ENCODE results near the gene RILPL2. TPM values are rescaled to one million over a fixed set of nuclear protein-coding genes. Genes with fewer than 3 reads are reported as not detected.

Gene RILPL2
- total and polyA plus RNA-seq, 3 experiments from 2014 or later, result 8.4 to 27.6 (median 26.9) TPM

- Histone ChIP-seq H3K9me3 (ENCODE audit: low read length) (no peaks in the 10 kb centered on the region), H3K36me3 (ENCODE audit: insufficient read depth, low read length) (no peaks in the 10 kb centered on the region), H3K4me3 (ENCODE audit: low read length) (no peak overlapping the region), H3K27ac (ENCODE audit: low read depth, low read length) (no peak overlapping the region), H3K27me3 (ENCODE audit: insufficient read depth, low read length, poor library complexity, severe bottlenecking) (no peaks in the 10 kb centered on the region), H3K4me1 (ENCODE audit: insufficient read depth, low read length) (peaks cover 14% of the 10 kb centered on the region)
- no peaks in the 10 kb centered on the region for H3K9me3 Mint-ChIP-seq
- H3K4me1 Mint-ChIP-seq, result peaks cover 17 to 28% (median 22%) of the 10 kb centered on the region in 3 donors
- no peak for DNase-seq
- H3K4me3 Mint-ChIP-seq, result peak overlapping the region; percentile 23 to 68 (median 53)
- peak overlapping the region; percentile 32 to 85 (median 69) for H3K27ac Mint-ChIP-seq
- POLR2A ChIA-PET, result interaction anchor here (1.5 to 2.8 kb wide), 3 partner anchors 9 to 22 kb away, joined by 6 to 36 read pairs (median 15); partner anchors contain the start of genes RILPL2 and SNRNP35
- peaks cover 0 to 2% (median 0%) of the 10 kb centered on the region in 3 donors for H3K36me3 Mint-ChIP-seq
- H3K27me3 Mint-ChIP-seq, result no peaks in the 10 kb centered on the region
- CTCF ChIA-PET, result interaction anchor here (1.3 to 2.3 kb wide), 4 partner anchors 8 to 84 kb away, joined by 3 to 8 read pairs (median 8); partner anchors contain the start of genes RILPL2 and SNRNP35
These were observed 12.8 kb upstream of the RILPL2 start for GRCh38 chr12:123449249-123449733.

- POLR2A ChIA-PET, result interaction anchor here (0.6 to 0.9 kb wide), 2 partner anchors 13 to 18 kb away, joined by 3 read pairs; no protein-coding TSS in a partner anchor
- Histone ChIP-seq H3K4me1 (ENCODE audit: insufficient read depth, low read length) (peaks cover 14% of the 10 kb centered on the region), H3K4me3 (ENCODE audit: low read length) (no peak overlapping the region), H3K36me3 (ENCODE audit: insufficient read depth, low read length) (no peaks in the 10 kb centered on the region), H3K27me3 (ENCODE audit: insufficient read depth, low read length, poor library complexity, severe bottlenecking) (no peaks in the 10 kb centered on the region), H3K9me3 (ENCODE audit: low read length) (no peaks in the 10 kb centered on the region), H3K27ac (ENCODE audit: low read depth, low read length) (no peak overlapping the region)
- peak overlapping the region in 5 of 8 donors; percentile 67 to 78 (median 72) for H3K27ac Mint-ChIP-seq
- peaks cover 17 to 28% (median 22%) of the 10 kb centered on the region in 3 donors for H3K4me1 Mint-ChIP-seq
- H3K4me3 Mint-ChIP-seq, result peak overlapping the region in 2 of 7 donors; percentile 16 to 24
- CTCF ChIA-PET, result no interaction called here
- no peak for DNase-seq
- H3K9me3 Mint-ChIP-seq, result no peaks in the 10 kb centered on the region
- no peaks in the 10 kb centered on the region for H3K27me3 Mint-ChIP-seq
- H3K36me3 Mint-ChIP-seq, result peaks cover 0 to 2% (median 0%) of the 10 kb centered on the region in 3 donors
These were observed 9.8 kb upstream of the RILPL2 start for GRCh38 chr12:123446333-123446713.

GRCh38 chr12:123445388-123446332, 9.2 kb upstream of the RILPL2 start:
- ChIA-PET CTCF (no interaction called here), POLR2A (interaction anchor here (0.9 kb wide), 1 partner anchor 12 kb away, joined by 3 read pairs; no protein-coding TSS in a partner anchor)
- Mint-ChIP-seq H3K9me3 (no peaks in the 10 kb centered on the region), H3K27me3 (no peaks in the 10 kb centered on the region), H3K4me1 (peaks cover 17 to 28% (median 20%) of the 10 kb centered on the region in 3 donors), H3K4me3 (peak overlapping the region in 2 of 7 donors; percentile 16 to 28), H3K27ac (peak overlapping the region in 6 of 8 donors; percentile 47 to 79 (median 72)), H3K36me3 (peaks cover 0 to 2% (median 0%) of the 10 kb centered on the region in 3 donors)
- DNase-seq, result no peak
- H3K4me1 ChIP-seq (ENCODE audit: insufficient read depth, low read length), result peaks cover 14% of the 10 kb centered on the region
- no peak overlapping the region for H3K4me3 ChIP-seq (ENCODE audit: low read length)
- H3K27me3 ChIP-seq (ENCODE audit: insufficient read depth, low read length, poor library complexity, severe bottlenecking), result no peaks in the 10 kb centered on the region
- H3K36me3 ChIP-seq (ENCODE audit: insufficient read depth, low read length), result no peaks in the 10 kb centered on the region
- H3K9me3 ChIP-seq (ENCODE audit: low read length), result no peaks in the 10 kb centered on the region
- H3K27ac ChIP-seq (ENCODE audit: low read depth, low read length), result no peak overlapping the region

- H3K36me3 Mint-ChIP-seq, result peaks cover 0 to 2% (median 0%) of the 10 kb centered on the region in 3 donors
- Histone ChIP-seq H3K27me3 (ENCODE audit: insufficient read depth, low read length, poor library complexity, severe bottlenecking) (no peaks in the 10 kb centered on the region), H3K4me1 (ENCODE audit: insufficient read depth, low read length) (peaks cover 14% of the 10 kb centered on the region), H3K4me3 (ENCODE audit: low read length) (no peak overlapping the region), H3K36me3 (ENCODE audit: insufficient read depth, low read length) (no peaks in the 10 kb centered on the region), H3K9me3 (ENCODE audit: low read length) (no peaks in the 10 kb centered on the region), H3K27ac (ENCODE audit: low read depth, low read length) (no peak overlapping the region)
- H3K27ac Mint-ChIP-seq, result peak overlapping the region in 2 of 8 donors; percentile 18 to 39
- peak overlapping the region in 1 of 7 donors; percentile 30 for H3K4me3 Mint-ChIP-seq
- no peaks in the 10 kb centered on the region for H3K27me3 Mint-ChIP-seq
- ChIA-PET POLR2A (no interaction called here), CTCF (interaction anchor here (0.6 to 1.0 kb wide), 2 partner anchors 9 to 20 kb away, joined by 3 read pairs; no protein-coding TSS in a partner anchor)
- DNase-seq, result no peak
- H3K4me1 Mint-ChIP-seq, result peaks cover 14 to 25% (median 17%) of the 10 kb centered on the region in 3 donors
- H3K9me3 Mint-ChIP-seq, result no peaks in the 10 kb centered on the region
These were observed 7.9 kb upstream of the RILPL2 start for GRCh38 chr12:123444092-123445026.

GRCh38 chr12:123442774-123443173, 6.3 kb upstream of the RILPL2 start:
- CTCF ChIA-PET, result interaction anchor here (2.1 kb wide), 1 partner anchor 15 kb away, joined by 4 read pairs; the partner anchor contains the start of gene SNRNP35
- Histone ChIP-seq H3K36me3 (ENCODE audit: insufficient read depth, low read length) (no peaks in the 10 kb centered on the region), H3K9me3 (ENCODE audit: low read length) (no peaks in the 10 kb centered on the region), H3K4me3 (ENCODE audit: low read length) (no peak overlapping the region), H3K27me3 (ENCODE audit: insufficient read depth, low read length, poor library complexity, severe bottlenecking) (no peaks in the 10 kb centered on the region), H3K27ac (ENCODE audit: low read depth, low read length) (no peak overlapping the region), H3K4me1 (ENCODE audit: insufficient read depth, low read length) (peaks cover 11% of the 10 kb centered on the region)
- POLR2A ChIA-PET, result interaction anchor here (0.6 kb wide), 1 partner anchor 8 kb away, joined by 4 read pairs; no protein-coding TSS in a partner anchor
- Mint-ChIP-seq H3K27ac (no peak overlapping the region), H3K4me3 (peak overlapping the region in 1 of 7 donors; percentile 44), H3K36me3 (no peaks in the 10 kb centered on the region), H3K27me3 (no peaks in the 10 kb centered on the region), H3K9me3 (no peaks in the 10 kb centered on the region), H3K4me1 (peaks cover 5 to 15% (median 8%) of the 10 kb centered on the region in 3 donors)
- DNase-seq, result no peak

GRCh38 chr12:123441523-123442164, 5.2 kb upstream of the RILPL2 start:
- Mint-ChIP-seq H3K36me3 (peaks cover 0 to 4% (median 0%) of the 10 kb centered on the region in 3 donors), H3K9me3 (no peaks in the 10 kb centered on the region), H3K4me1 (peaks cover 5 to 16% (median 15%) of the 10 kb centered on the region in 3 donors), H3K27ac (peak overlapping the region in 2 of 8 donors; percentile 40 to 62), H3K27me3 (no peaks in the 10 kb centered on the region), H3K4me3 (peak overlapping the region in 2 of 7 donors; percentile 23 to 30)
- no peak for DNase-seq
- Histone ChIP-seq H3K4me3 (ENCODE audit: low read length) (no peak overlapping the region), H3K4me1 (ENCODE audit: insufficient read depth, low read length) (peaks cover 7% of the 10 kb centered on the region), H3K9me3 (ENCODE audit: low read length) (no peaks in the 10 kb centered on the region), H3K27me3 (ENCODE audit: insufficient read depth, low read length, poor library complexity, severe bottlenecking) (no peaks in the 10 kb centered on the region), H3K27ac (ENCODE audit: low read depth, low read length) (no peak overlapping the region), H3K36me3 (ENCODE audit: insufficient read depth, low read length) (no peaks in the 10 kb centered on the region)
- ChIA-PET CTCF (interaction anchor here (1.1 to 2.1 kb wide), 2 partner anchors 16 to 76 kb away, joined by 3 to 4 read pairs; partner anchors contain the start of gene SNRNP35), POLR2A (no interaction called here)

GRCh38 chr12:123435636-123436016, 858 bp downstream of the RILPL2 start:
- Mint-ChIP-seq H3K27me3 (no peaks in the 10 kb centered on the region), H3K4me3 (peak overlapping the region; percentile 93 to 100 (median 97)), H3K4me1 (peaks cover 36 to 63% (median 40%) of the 10 kb centered on the region in 3 donors), H3K27ac (peak overlapping the region; percentile 76 to 98 (median 96)), H3K36me3 (peaks cover 0 to 31% (median 9%) of the 10 kb centered on the region in 3 donors), H3K9me3 (no peaks in the 10 kb centered on the region)
- DNase-seq, result no peak
- Histone ChIP-seq H3K27me3 (ENCODE audit: insufficient read depth, low read length, poor library complexity, severe bottlenecking) (no peaks in the 10 kb centered on the region), H3K4me3 (ENCODE audit: low read length) (peak overlapping the region; percentile 56), H3K4me1 (ENCODE audit: insufficient read depth, low read length) (peaks cover 35% of the 10 kb centered on the region), H3K27ac (ENCODE audit: low read depth, low read length) (peak overlapping the region; percentile 88), H3K9me3 (ENCODE audit: low read length) (no peaks in the 10 kb centered on the region), H3K36me3 (ENCODE audit: insufficient read depth, low read length) (no peaks in the 10 kb centered on the region)
- ChIA-PET CTCF (interaction anchor here (0.8 to 1.6 kb wide), 4 partner anchors 9 to 49 kb away, joined by 3 to 8 read pairs (median 3); partner anchors contain the start of gene SNRNP35), POLR2A (interaction anchor here (0.5 to 2.7 kb wide), 4 partner anchors 13 to 146 kb away, joined by 4 to 15 read pairs (median 8); partner anchors contain the start of gene SNRNP35)

Data from CD8-positive, alpha-beta memory T cell (primary cell).